ENCODE data around the gene RAD51B. TPM values are rescaled to one million over a fixed set of nuclear protein-coding genes. Genes with fewer than 3 reads are reported as not detected.

Gene RAD51B
- total RNA-seq, 1 experiment from 2014 or later = 16.7 TPM

DNA sequence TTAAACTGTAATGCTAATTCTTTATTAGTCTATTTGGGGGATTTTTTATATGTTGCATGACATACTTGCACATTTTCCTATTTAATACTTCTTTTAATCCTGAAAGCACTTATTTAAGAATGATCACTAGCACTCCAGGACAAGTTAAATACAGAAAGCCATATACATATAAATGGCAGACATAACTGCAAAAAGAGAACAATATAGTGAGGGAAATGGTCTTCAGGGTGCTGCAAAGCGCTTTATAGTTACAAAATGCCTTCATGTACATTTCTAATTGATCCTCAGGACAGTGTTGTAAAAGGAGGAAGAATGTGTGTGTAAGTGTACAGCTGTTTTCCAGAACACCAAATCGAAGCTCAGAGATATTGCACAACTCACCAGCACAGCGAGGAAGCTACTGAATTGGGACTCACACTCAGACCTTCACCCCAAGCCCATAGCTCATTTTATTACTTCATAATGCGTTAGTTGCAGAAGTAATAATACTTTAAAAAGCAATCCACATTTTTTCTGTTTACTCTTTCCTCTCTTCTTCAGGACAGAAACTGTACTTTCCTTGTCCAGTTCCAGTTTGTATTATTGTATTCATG, 428.2 kb downstream of the RAD51B start:
- Histone ChIP-seq H4K8ac (replicated peaks; ENCODE audit: insufficient read length, low read depth, low read length) (no peak overlapping the region), H3K27ac (ENCODE audit: insufficient read length, low read depth, low read length) (no peak overlapping the region), H3K4ac (ENCODE audit: low read depth, low read length) (no peak overlapping the region), H3K23ac (ENCODE audit: insufficient read length, low read depth, low read length) (no peak overlapping the region), H4K20me1 (ENCODE audit: control insufficient read depth, insufficient read depth, insufficient read length) (no peaks in the 10 kb centered on the region), H3T11ph (ENCODE audit: low read length) (no peak overlapping the region), H3K79me1 (ENCODE audit: insufficient read depth, low read depth, low read length, poor library complexity, severe bottlenecking) (no peaks in the 10 kb centered on the region), H3K56ac (ENCODE audit: insufficient read length, low read depth, low read length) (no peak overlapping the region), H2BK15ac (ENCODE audit: low read depth, low read length) (no peak overlapping the region), H3K9ac (ENCODE audit: extremely low read depth, insufficient read length, low read length) (no peak overlapping the region), H3K9me3 (ENCODE audit: control insufficient read depth, low read depth, low read length) (no peaks in the 10 kb centered on the region), H3K23me2 (ENCODE audit: insufficient read length, low read depth, low read length, poor library complexity, severe bottlenecking) (no peaks in the 10 kb centered on the region), H3K27me3 (ENCODE audit: insufficient read depth, low read length) (no peaks in the 10 kb centered on the region), H2BK12ac (ENCODE audit: insufficient read length, low read depth, low read length) (no peak overlapping the region), H4K5ac (ENCODE audit: insufficient read length, low read depth, low read length) (no peak overlapping the region), H3K18ac (ENCODE audit: insufficient read length, low read depth, low read length) (no peak overlapping the region), H4K91ac (ENCODE audit: insufficient read length, low read depth, low read length) (no peak overlapping the region), H3K4me2 (ENCODE audit: insufficient read depth, insufficient read length, low read length) (no peak overlapping the region), H2BK120ac (ENCODE audit: low read depth, low read length, poor library complexity, severe bottlenecking) (no peak overlapping the region), H2AFZ (ENCODE audit: low read length) (no peak overlapping the region), H2BK5ac (ENCODE audit: insufficient read length, low read length) (no peak overlapping the region), H2BK20ac (ENCODE audit: low read depth, low read length, poor library complexity, severe bottlenecking) (no peak overlapping the region), H2AK5ac (ENCODE audit: insufficient read length, low read length) (no peak overlapping the region), H3K79me2 (ENCODE audit: insufficient read depth, low read length) (no peaks in the 10 kb centered on the region), H3K14ac (ENCODE audit: insufficient read depth, low read length) (no peak overlapping the region), H3K4me1 (ENCODE audit: insufficient read depth, low read length) (peaks cover 9% of the 10 kb centered on the region; the same call in 1 of the 2 replicates)
- no peak overlapping the region for H3K4me3 Mint-ChIP-seq
- WGBS (ENCODE audit: extremely low coverage, insufficient read length, low lambda C conversion rate) = no CpG with 5 or more reads among the region's 4 CpGs
- TF ChIP-seq, protein P1, sequence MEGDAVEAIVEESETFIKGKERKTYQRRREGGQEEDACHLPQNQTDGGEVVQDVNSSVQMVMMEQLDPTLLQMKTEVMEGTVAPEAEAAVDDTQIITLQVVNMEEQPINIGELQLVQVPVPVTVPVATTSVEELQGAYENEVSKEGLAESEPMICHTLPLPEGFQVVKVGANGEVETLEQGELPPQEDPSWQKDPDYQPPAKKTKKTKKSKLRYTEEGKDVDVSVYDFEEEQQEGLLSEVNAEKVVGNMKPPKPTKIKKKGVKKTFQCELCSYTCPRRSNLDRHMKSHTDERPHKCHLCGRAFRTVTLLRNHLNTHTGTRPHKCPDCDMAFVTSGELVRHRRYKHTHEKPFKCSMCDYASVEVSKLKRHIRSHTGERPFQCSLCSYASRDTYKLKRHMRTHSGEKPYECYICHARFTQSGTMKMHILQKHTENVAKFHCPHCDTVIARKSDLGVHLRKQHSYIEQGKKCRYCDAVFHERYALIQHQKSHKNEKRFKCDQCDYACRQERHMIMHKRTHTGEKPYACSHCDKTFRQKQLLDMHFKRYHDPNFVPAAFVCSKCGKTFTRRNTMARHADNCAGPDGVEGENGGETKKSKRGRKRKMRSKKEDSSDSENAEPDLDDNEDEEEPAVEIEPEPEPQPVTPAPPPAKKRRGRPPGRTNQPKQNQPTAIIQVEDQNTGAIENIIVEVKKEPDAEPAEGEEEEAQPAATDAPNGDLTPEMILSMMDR (conservative IDR thresholded peaks at IDR 0.05) = no peak
- H3K36me3 Mint-ChIP-seq (ENCODE audit: insufficient read depth in 1 of 3, low read depth in 3 of 3) = no peaks in the 10 kb centered on the region
- no peaks in the 10 kb centered on the region for H3K27me3 Mint-ChIP-seq (ENCODE audit: low read depth)
- H3K9me3 Mint-ChIP-seq = no peaks in the 10 kb centered on the region
- H3K27ac Mint-ChIP-seq = peak overlapping the region in 1 of 3 experiments; percentile 66; a peak in 3 of 7 replicates
- peaks cover 75 to 76% of the 10 kb centered on the region in 2 experiments for H3K4me1 Mint-ChIP-seq
- no peak for DNase-seq
